MG63 (cell line): ENCODE measurements around the gene MAST2. TPM values are rescaled to one million over a fixed set of nuclear protein-coding genes. Genes with fewer than 3 reads are reported as not detected.

ENCODE experiments used
- DNase-seq: peaks from one replicate; pipeline ENCODE4 v3.0.0-alpha.2; 2020
- H3K27me3 ChIP-seq: fragments of 250-450 bp; sonication (Bioruptor Pico); 2 replicates; pipeline ENCODE4 v1.5.1; 2020; ENCODE audit warnings: mild to moderate bottlenecking, moderate library complexity
- H3K36me3 ChIP-seq: fragments of 250-450 bp; sonication (Bioruptor Pico); 2 replicates; pipeline ENCODE4 v1.5.1; 2020; ENCODE audit warnings: mild to moderate bottlenecking, moderate library complexity
- H3K4me3 ChIP-seq: fragments of 250-450 bp; sonication (Bioruptor Pico); 2 replicates; pipeline ENCODE4 v1.5.1; 2020; ENCODE audit warnings: mild to moderate bottlenecking, moderate library complexity
- H3K9me3 ChIP-seq: fragments of 250-450 bp; sonication (Bioruptor Pico); 2 replicates; pipeline ENCODE4 v1.5.1; 2020; ENCODE audit warnings: mild to moderate bottlenecking, moderate library complexity
- total RNA-seq: library from RNA; depleted of rRNA; stranded (reverse); fragments of >200 nt; shearing (Covaris generic); gene quantifications from 2 replicates; pipeline ENCODE4 v1.2.3, GENCODE V29; 2014; ENCODE audit warnings: low replicate concordance

MAST2 gene
- total RNA-seq, 1 experiment from 2014 or later, result 21.9 TPM

DNA sequence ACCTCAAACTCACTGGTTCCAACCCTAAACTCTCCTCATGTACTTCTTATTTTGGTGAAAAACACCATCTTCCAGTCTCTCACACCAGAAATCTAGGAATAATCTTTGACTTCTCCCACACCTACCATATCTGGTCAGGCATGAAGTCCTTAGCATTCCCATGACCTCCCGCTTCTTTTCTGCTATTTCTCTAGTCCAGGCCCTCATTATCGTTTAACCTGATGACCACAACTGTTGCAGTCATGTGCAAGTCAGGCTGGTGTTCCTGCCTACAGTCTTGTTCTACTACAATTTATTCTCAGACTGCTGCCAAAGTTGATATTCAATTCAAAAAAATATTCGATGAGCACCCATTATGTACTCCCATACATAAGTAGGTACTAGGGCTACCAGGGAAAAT lies 257.7 kb downstream of the MAST2 start:
- Histone ChIP-seq H3K27me3 (no peaks in the 10 kb centered on the region), H3K9me3 (no peaks in the 10 kb centered on the region), H3K36me3 (no peaks in the 10 kb centered on the region), H3K4me3 (no peak overlapping the region)
- no peak for DNase-seq

DNA sequence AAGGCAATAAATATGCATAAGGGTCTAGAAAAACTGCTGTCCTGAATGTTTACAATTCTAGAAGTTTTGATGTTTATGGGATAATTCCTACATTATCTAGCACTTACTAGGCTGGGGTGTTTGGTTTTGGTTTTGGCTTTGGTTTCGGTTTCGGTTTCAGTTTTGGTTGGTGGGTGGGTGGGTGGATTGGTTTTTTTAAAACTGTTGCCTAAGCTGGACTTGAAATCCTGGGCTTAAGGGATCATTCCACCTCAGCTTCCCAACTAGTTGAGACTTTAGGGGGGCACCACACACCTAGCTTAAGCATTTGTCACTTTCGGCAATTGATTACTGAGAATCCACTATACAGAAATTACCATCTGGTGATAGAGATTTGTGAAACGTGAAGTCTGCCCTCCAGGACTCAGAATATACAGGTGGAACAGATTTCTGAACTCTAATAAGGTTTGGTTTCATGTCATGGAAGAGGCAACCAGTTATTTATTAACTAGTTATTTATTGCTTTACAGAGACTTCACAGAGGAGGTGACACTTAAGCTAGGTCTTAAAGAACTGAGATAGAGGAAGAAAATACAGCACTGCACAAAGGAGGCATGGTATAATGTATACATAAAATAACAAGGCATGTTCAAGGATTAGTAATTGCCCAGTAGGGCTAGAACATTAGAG lies 259.4 kb downstream of the MAST2 start:
- peak overlapping the region; percentile 20 for H3K4me3 ChIP-seq
- H3K36me3 ChIP-seq, result no peaks in the 10 kb centered on the region
- H3K27me3 ChIP-seq, result no peaks in the 10 kb centered on the region
- DNase-seq, result peak; percentile 10
- H3K9me3 ChIP-seq, result no peaks in the 10 kb centered on the region

DNA sequence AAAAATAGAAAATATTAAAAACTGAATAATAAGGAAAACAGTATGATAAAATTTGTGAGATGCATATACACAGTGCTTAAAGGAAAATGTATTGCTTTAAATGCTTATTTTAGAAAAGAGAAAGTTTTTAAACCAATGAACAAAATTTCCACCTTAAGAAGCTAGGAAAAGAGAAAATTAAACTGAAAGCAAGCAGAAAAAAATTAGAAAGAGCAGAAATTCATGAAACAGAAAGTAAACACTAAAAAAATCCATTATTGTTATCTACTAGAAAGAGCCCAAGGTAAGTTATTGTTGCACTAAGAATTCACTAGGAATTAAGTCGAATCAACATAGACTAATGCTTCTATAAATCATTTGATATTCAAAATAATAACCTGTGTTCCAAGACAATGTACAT lies 261.3 kb downstream of the MAST2 start:
- no peak overlapping the region for H3K4me3 ChIP-seq
- H3K27me3 ChIP-seq, result no peaks in the 10 kb centered on the region
- DNase-seq, result no peak
- H3K9me3 ChIP-seq, result no peaks in the 10 kb centered on the region
- H3K36me3 ChIP-seq, result no peaks in the 10 kb centered on the region

DNA sequence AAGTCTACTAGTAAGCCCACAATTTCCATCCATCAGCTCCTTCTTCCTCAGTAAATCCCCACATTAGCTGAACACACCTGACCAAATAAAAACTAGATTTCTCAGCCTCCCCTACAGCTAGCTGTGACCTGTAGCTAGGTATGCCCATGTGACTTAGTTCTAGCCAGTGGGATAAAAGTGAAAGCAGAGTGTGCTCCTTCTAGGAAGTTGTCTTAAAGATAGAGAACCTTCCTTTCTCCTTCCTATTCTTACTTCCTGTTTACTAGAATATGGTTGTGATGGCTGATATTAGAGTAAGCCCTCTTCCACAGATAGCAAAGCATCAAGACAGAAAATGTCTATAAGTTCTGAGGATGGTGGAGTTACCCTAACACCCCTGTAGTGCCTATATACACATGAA lies 262.0 kb downstream of the MAST2 start:
- H3K4me3 ChIP-seq, result no peak overlapping the region
- no peak for DNase-seq
- H3K9me3 ChIP-seq, result no peaks in the 10 kb centered on the region
- no peaks in the 10 kb centered on the region for H3K27me3 ChIP-seq
- H3K36me3 ChIP-seq, result no peaks in the 10 kb centered on the region

DNA sequence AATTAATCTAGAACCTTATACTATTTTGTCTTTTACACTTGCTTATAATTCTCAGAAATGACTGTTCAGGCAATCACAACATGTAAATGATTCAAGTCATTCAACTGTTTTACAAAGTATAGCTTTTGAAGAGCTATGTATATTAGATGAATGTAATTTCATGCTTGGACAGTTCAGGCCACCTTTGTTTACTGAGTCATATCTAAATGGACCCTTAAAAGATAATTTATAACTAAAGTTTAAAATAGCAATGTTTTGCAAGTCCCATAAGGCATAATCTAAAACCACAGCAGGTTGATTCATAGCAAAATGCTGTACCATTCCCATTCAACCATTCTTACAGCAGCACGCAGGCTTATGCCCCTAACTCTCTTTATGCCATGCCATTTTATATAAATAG lies 264.2 kb downstream of the MAST2 start:
- Histone ChIP-seq H3K9me3 (no peaks in the 10 kb centered on the region), H3K36me3 (no peaks in the 10 kb centered on the region), H3K27me3 (no peaks in the 10 kb centered on the region), H3K4me3 (no peak overlapping the region)
- no peak for DNase-seq

DNA sequence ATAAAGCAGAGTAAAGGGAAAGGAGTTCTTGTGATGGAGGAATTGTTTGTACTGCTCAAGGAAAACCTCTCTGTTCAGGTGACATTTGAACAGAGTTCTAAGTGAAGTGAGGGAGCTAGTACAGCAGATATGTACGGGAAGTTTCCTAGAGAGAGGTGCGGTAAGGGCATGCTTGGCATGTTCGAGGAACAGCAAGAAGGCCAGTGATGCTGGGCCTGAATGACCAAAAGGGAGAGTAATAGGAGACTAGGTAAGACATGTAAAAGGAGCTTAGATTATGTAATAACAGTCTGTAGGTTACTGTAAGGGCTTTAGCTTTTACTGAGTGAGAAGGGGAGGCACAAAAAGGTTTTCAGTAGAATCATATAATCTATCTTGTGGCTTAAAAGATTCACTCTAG lies 265.1 kb downstream of the MAST2 start:
- Histone ChIP-seq H3K27me3 (no peaks in the 10 kb centered on the region), H3K9me3 (no peaks in the 10 kb centered on the region), H3K4me3 (no peak overlapping the region), H3K36me3 (no peaks in the 10 kb centered on the region)
- DNase-seq, result no peak

DNA sequence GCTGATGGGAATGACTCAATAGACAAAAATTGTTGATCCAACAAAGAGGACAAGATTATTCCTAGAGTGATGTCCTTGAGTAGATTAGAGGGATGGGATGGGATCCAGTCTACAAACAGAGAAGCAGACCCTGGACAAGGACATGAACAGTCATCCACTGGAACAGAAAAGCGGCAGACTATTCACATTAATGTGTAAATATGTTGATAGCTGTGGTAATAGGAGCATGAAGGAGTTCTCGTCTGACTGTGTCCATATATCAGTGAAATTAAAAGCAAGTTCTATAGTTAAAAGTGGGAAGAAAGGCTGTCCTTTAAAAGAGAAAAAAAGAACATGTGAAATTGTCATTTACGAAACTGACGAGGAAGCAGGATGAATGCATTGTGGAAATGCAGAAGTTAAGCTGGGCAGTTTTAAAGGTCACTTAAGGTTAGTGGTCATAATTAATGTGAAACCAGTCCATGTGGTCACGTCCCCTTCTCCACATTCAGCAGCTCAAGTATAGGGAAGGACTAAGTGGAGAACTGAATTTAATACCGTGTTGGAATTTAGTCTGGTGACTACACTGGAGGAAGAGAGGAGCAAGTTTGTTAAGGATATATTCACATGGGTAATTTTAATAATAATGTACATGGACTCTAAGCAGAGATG lies 266.9 kb downstream of the MAST2 start:
- DNase-seq, result no peak
- Histone ChIP-seq H3K27me3 (no peaks in the 10 kb centered on the region), H3K4me3 (no peak overlapping the region), H3K36me3 (no peaks in the 10 kb centered on the region), H3K9me3 (no peaks in the 10 kb centered on the region)

DNA sequence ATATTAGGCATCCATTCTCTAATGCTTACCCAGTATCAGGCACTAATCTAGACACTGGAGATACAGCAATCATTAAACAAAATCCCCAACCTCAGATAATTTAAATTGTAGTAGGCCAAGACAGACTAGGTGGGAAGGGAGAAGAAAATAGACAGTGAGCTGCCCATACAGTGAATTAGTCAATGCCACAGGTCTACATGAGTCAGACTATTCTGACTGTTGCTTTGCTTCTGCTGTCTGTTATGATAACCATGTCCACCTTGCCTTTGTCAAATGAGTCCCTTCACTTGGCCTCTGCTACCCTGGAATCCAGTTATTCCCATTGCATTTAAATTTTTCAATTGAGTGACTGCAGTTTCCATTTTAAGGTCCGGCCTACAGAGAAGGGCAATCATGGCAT lies 269.6 kb downstream of the MAST2 start:
- Histone ChIP-seq H3K4me3 (no peak overlapping the region), H3K9me3 (no peaks in the 10 kb centered on the region), H3K36me3 (no peaks in the 10 kb centered on the region), H3K27me3 (no peaks in the 10 kb centered on the region)
- DNase-seq, result no peak

DNA sequence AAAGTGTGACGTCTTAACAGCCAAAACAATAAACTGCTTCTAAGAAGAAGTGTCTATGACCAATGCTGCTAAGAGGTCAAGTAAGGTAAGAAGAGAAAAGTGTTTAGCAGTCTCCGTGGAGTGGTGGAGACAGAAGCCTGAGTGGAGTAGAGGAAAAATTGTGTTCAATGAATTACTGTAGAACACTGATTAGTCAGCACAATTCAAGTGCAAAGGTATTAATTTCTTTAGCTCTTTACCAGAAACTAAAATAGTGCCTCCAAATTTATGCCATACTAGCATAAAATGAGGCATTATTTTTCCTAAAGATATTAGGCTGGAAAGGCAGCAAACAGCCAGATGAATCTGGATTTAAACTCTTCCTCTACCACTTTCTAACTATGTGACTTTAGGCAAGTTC lies 272.9 kb downstream of the MAST2 start:
- Histone ChIP-seq H3K9me3 (no peaks in the 10 kb centered on the region), H3K4me3 (no peak overlapping the region), H3K36me3 (no peaks in the 10 kb centered on the region), H3K27me3 (no peaks in the 10 kb centered on the region)
- no peak for DNase-seq

DNA sequence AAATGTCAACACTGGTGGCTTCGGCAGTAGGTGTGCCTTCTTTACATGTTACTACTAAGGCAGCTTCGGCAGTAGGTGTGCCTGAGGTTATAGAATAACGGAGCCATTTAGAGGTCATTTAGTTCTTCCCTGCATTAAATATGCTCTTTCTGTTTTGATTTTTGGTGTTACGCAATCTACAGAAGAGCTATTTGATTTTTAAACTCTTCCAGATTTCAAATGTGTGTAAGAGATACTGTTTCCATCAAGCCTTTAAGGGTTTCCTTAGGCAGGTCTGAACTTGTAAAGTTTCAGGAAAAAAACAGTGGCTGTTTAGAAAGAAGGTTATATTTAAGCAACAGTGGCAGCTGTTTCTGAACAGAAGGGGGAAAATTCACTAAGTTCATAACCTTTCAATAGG lies 274.2 kb downstream of the MAST2 start:
- Histone ChIP-seq H3K4me3 (no peak overlapping the region), H3K27me3 (no peaks in the 10 kb centered on the region), H3K36me3 (no peaks in the 10 kb centered on the region), H3K9me3 (no peaks in the 10 kb centered on the region)
- DNase-seq, result no peak

DNA sequence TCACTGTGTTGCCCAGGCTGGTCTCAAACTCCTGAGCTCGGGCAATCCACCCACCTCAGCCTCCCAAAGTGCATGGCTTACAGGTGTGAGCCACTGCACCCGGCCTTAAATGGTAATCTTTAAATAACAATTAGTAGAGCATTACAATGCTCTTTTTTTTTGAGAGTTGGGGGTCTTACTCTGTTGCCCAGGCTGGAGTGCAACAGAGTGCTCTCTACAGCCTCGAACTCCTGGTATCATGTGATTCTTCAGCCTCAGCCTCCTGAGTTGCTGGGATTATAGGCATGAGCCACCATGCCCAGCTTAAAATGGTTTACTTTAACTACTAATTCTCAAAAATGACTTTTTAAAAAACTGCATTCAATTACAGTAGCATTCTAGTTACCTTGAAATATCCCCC lies 276.8 kb downstream of the MAST2 start:
- no peak overlapping the region for H3K4me3 ChIP-seq
- H3K27me3 ChIP-seq, result no peaks in the 10 kb centered on the region
- DNase-seq, result no peak
- no peaks in the 10 kb centered on the region for H3K36me3 ChIP-seq
- peaks cover 2% of the 10 kb centered on the region; the same call in 1 of the 2 replicates for H3K9me3 ChIP-seq

DNA sequence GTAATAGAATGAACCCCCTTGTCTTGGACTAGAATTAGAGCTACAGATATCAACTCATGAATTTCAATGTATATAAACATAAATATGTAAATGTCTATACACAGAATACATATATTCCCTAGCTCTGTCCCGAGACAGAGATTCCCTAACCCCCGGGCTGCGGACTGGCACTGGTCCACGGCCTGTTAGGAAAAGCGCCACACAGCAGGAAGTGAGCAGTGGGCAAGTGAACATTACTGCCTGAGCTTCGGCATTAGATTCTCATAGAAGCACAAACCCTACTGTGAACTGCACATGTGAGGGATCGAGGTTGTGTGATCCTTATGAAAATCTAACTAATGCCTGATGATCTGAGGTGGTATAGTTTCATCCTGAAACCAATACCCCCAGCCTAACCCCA lies 277.8 kb downstream of the MAST2 start:
- Histone ChIP-seq H3K27me3 (no peaks in the 10 kb centered on the region), H3K36me3 (no peaks in the 10 kb centered on the region), H3K4me3 (no peak overlapping the region), H3K9me3 (peaks cover 2% of the 10 kb centered on the region; the same call in 1 of the 2 replicates)
- peak; percentile 34 for DNase-seq

DNA sequence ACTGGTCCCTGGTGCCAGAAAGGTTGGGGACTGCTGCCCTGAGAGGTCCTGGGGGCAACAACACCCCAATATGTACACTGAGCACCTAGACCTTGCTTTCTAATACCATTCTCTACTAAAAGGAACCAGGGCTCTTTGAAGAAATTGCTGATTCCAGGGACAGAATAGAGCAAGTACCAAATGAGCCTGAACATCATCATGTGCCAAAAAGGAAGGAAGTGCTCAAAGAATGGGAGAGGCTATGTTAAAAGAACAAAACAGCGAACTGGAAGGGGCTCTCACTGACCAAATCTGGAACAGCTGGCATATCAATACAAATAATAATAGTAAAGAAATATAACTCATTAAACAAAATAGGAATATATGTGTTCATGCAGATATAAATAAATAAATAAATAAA lies 278.2 kb downstream of the MAST2 start:
- Histone ChIP-seq H3K9me3 (peaks cover 2% of the 10 kb centered on the region; the same call in 1 of the 2 replicates), H3K4me3 (no peak overlapping the region), H3K36me3 (no peaks in the 10 kb centered on the region), H3K27me3 (no peaks in the 10 kb centered on the region)
- no peak for DNase-seq

DNA sequence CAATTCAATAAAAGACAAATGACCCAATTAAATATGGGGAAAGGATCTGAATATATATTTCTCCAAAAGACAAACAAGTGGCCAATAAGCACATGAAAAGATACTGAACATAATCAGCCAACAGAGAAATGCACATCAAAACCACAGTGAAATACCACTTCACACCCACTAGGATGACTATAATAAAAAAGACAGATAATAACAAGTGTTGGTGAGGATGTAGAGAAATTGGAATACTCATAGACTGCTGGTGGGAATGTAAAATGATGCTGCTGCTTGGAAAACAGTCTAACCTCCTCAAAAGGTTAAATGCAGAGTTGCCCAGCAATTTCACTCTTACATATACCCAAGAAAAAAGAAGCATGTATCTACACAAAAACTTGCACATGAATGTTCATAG lies 280.2 kb downstream of the MAST2 start:
- DNase-seq, result no peak
- Histone ChIP-seq H3K27me3 (no peaks in the 10 kb centered on the region), H3K36me3 (no peaks in the 10 kb centered on the region), H3K4me3 (no peak overlapping the region), H3K9me3 (peaks cover 2% of the 10 kb centered on the region; the same call in 1 of the 2 replicates)

DNA sequence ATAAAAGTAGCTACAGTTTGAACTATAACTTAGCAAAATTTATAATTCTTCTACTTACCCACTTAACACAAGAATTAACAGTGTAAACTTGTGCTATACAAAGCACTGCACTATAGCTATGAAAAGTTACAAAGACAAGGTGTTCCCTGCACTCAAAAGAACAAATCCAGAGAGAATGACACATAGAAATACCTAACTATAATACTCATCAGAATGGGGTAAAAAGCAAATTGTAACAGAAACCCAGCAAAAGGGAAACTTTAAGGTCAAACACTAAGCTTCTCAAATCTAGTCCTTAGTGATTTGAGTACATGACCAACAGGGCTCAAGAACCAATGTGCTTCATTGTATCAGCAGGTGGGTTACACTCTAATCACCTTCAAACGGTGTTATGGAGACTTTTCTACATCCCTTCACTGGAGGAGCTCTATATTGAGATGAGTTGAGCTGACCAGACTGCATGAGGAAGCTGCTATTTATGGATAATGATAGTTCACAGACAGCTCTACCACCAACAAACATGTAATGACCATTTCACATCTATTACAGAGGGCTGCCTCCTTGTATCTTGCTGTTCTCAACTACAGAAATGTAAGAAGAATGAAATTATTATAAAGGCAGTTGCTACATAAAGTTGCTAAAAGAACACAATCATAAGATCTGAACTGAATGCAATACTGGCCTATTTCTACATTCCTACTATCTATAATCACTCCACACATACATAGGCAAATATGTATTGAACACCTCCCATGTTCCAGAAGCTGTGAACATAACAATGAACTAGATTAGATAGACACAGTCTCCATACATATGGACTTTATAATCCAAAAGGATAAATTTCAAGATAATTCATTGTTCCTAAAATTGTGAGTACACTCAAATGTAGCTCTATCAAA lies 281.4 kb downstream of the MAST2 start:
- no peak for DNase-seq
- Histone ChIP-seq H3K9me3 (peaks cover 2% of the 10 kb centered on the region; the same call in 1 of the 2 replicates), H3K36me3 (no peaks in the 10 kb centered on the region), H3K27me3 (no peaks in the 10 kb centered on the region), H3K4me3 (no peak overlapping the region)
